IPS DF 4.7 (cell line): ENCODE data around the gene ZP4.
"Not testable (repeated sequence)": the region's sequence is repeated elsewhere in the genome, so short reads cannot be mapped to it uniquely, and the experiment has no call there.

Experiments
- DNase-seq: peaks from one replicate; pipeline ENCODE4 v3.0.0-alpha.2; 2013; ENCODE audit warnings: low spot score; ENCODE audit errors: extremely low read depth

Gene ZP4

GRCh38 chr1:237877631-237878030, 13.1 kb downstream of the ZP4 start:
- DNase-seq: no peak

GRCh38 chr1:237875291-237875690, 15.4 kb downstream of the ZP4 start:
- no peak for DNase-seq

DNA sequence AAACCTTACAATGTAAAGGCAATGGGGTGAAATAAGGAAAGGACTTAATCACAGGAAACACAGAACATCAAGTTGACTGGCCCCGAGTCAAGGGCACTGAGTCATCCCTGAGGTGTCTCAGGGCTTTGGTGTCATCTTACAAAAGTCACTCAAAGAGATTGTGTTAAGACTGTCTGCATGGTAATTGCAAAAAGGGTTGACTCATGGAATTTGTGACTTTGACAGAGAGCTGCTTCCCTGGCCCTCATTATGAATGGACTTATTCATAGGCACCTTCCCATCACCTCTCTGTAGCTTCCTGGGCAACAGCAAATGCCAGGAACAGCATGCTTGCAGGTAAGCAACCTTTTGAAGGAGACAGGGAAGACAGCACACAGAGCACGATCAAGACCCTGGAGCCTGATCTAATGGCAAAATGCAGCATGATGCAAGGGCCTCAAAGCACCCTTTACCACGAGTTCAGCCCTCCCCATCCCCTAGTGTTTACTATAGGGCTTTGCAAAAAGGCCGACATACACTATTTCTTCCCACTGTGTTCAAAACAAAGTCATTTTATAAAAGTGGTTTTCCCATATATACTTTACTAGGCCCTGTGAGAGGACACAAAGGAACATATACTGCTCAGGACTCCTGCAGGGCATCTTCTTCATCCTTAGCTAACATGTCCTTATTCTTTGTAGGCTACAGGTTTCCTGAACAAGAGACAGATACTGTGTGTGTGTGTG, 17.1 kb downstream of the ZP4 start:
- DNase-seq: peak; percentile 64

- DNase-seq: no peak
Observed at GRCh38 chr1:237868817-237869600, 21.7 kb downstream of the ZP4 start.

- no peak for DNase-seq
Observed at GRCh38 chr1:237867380-237867888, 23.3 kb downstream of the ZP4 start.

DNA sequence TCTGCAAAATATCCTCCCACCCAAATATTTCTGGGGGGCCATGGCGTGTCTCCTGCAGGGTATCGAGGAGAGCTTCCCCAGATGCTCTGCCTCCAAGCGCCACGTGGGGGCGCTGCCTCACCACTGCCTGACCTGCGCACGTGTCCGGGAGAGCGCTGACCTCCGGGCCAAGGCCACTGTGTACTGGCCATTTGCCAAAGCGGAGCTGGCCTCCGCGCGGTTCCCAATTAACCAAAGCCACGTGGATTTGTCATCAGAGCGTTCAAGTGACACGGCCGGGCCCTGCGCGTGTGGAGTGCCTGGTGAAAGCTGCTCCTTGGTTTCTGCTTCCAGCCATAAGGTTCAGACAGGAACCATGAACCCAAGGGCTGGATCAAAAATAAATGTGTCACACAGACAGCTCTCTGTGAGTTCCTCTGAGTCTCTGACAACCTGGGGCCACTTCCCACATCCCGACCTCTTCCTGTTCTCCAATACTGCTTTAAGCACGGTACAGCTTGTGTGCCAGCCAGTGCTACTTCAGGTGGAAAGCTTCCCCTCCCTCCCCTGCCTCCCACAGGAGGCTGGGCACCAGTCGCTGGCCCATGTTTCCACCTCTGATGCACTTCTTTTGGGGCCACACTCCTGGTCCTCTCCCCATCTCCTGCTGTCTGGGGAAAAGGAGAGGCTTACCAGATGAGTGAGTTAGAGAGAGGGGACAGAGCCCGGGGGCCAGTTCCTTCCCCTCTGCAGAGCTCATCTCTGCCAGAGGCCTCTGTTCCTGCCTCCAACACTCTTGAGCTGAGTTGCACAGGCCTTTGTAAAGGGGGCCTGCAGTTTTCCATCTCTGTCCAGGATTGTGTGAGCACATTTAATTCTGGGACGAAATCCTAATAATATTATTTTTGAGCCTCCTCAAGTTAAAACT, 26.1 kb downstream of the ZP4 start:
- no peak for DNase-seq

- no peak for DNase-seq
Observed at GRCh38 chr1:237863234-237863633, 27.5 kb downstream of the ZP4 start.

DNA sequence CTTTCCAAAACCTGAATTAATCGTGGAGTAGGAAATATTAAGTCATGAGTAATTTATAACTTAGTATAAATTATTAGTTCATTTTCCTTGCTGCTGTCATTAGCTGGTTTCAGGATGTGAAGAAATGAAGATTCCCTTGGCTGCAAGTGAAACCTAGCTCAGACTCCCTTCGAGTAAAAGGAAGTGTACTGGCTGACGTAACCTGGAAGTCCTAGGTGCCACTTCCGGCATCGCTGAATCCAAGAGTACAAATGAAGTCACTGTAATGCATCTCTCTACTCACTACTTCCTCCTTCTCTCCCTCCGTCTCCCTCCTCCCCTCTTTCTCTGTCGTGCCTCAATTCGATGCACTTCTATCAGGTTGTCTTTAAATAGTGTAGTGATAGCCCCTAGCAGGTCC, 28.8 kb downstream of the ZP4 start:
- no peak for DNase-seq

DNA sequence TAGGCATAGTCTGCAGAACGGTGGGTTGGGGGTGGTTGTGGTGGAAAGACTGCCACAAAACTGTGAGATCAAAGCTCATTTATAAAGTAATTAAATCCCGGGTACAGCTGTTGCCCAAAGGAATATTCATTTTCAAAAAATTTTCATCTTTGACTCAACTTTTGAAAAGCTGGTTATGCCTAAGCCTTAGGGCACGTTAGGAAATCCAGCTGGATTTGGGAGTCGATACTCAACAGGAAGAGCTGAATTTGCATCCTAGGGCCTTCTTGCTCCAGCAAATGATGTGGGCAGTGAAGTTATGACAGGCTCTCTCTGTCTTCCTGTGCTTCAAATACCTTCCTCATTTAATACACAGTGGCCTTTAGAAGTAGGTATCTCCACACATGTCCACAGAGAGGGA, 31.7 kb downstream of the ZP4 start:
- DNase-seq: no peak

GRCh38 chr1:237857455-237857854, 33.3 kb downstream of the ZP4 start:
- DNase-seq: no peak

GRCh38 chr1:237852342-237852741, 38.4 kb downstream of the ZP4 start:
- DNase-seq: no peak

- no peak for DNase-seq
Observed at GRCh38 chr1:237851210-237851845, 39.4 kb downstream of the ZP4 start.

DNA sequence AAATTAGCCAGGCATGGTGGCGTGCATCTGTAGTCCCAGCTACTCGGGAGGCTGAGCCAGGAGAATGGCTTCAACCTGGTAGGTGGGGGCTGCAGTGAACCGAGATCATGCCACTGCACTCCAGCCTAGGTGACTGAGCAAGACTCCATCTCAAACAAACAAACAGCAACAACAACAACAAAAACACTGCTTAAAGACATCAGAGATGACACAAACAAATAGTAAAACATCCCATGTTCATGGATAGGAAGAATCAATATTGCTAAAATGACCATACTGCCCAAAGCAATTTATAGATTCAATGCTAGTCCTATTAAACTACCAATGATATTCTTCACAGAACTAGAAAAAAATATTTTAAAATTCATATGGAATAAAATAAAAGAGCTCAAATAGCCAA, 47.2 kb downstream of the ZP4 start:
- not testable (repeated sequence) for DNase-seq

DNA sequence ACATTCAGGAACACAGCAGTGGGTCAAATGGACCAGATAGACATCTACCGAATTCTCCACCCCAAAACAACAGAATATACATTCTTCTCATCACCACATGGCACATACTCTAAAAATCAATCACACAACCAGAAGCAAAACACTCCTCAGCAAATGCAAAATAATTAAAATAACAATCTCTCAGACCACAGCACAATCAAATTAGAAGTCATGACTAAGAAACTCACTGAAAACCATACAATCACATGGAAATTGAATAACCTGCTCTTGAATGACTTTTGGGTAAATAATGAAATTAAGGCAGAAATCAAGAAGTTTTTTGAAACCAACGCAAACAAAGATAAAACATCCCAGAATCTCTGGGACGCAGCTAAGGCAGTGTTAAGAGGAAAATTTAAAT, 49.2 kb downstream of the ZP4 start:
- DNase-seq: no peak

GRCh38 chr1:237838904-237839534, 51.7 kb downstream of the ZP4 start:
- no peak for DNase-seq

- no peak for DNase-seq
Observed at GRCh38 chr1:237838320-237838719, 52.4 kb downstream of the ZP4 start.

GRCh38 chr1:237834461-237834860, 56.3 kb downstream of the ZP4 start:
- no peak for DNase-seq

- no peak for DNase-seq
Observed at GRCh38 chr1:237834048-237834447, 56.7 kb downstream of the ZP4 start.

- DNase-seq: no peak
Observed at GRCh38 chr1:237832858-237833257, 57.9 kb downstream of the ZP4 start.
